Osteoblast (primary cell): ENCODE data around the gene TNFRSF19. TPM values are rescaled to one million over a fixed set of nuclear protein-coding genes. Genes with fewer than 3 reads are reported as not detected.

ENCODE experiments used
- DNase-seq: peaks from one replicate; pipeline ENCODE4 v3.0.0; 2011; ENCODE audit warnings: low spot score, mixed read lengths; ENCODE audit not compliant: insufficient read length; ENCODE audit errors: missing footprints
- H2AFZ ChIP-seq: 2 replicates; pipeline ENCODE4 v1.6.0; 2011; ENCODE audit warnings: mild to moderate bottlenecking, low read length
- H3K27ac ChIP-seq: 2 replicates; pipeline ENCODE4 v1.5.1; 2011; ENCODE audit warnings: mild to moderate bottlenecking, low read depth, low read length, moderate library complexity
- H3K27me3 ChIP-seq: 2 replicates; pipeline ENCODE4 v1.6.0; 2012; ENCODE audit warnings: mild to moderate bottlenecking, control low read depth, inconsistent platforms, low read length, moderate library complexity; ENCODE audit not compliant: insufficient read depth
- H3K36me3 ChIP-seq: 2 replicates; pipeline ENCODE4 v1.5.1; 2011; ENCODE audit warnings: mild to moderate bottlenecking, low read length, control low read depth, moderate library complexity; ENCODE audit not compliant: insufficient read depth
- H3K4me1 ChIP-seq: 2 replicates; pipeline ENCODE4 v1.5.1; 2011; ENCODE audit warnings: mild to moderate bottlenecking, low read length, control low read depth, moderate library complexity; ENCODE audit not compliant: insufficient read depth
- H3K4me2 ChIP-seq: 2 replicates; pipeline ENCODE4 v1.6.0; 2011; ENCODE audit warnings: mild to moderate bottlenecking, low read length; ENCODE audit not compliant: insufficient read depth
- H3K4me3 ChIP-seq: fragments of 200-600 bp; sonication (generic); 3 replicates; pipeline ENCODE4 v1.5.1; 2012; ENCODE audit warnings: mild to moderate bottlenecking, low read length, inconsistent platforms; ENCODE audit not compliant: insufficient read depth
- H3K79me2 ChIP-seq: 2 replicates; pipeline ENCODE4 v1.6.0; 2012; ENCODE audit warnings: mild to moderate bottlenecking, low read length, control low read depth, inconsistent platforms; ENCODE audit not compliant: insufficient read depth
- H3K9me3 ChIP-seq: 2 replicates; pipeline ENCODE4 v1.5.1; 2011; ENCODE audit warnings: low read depth, low read length, control low read depth
- H4K20me1 ChIP-seq: 2 replicates; pipeline ENCODE4 v1.6.0; 2012; ENCODE audit warnings: mild to moderate bottlenecking, low read length, control low read depth; ENCODE audit not compliant: insufficient read depth
- CTCF ChIP-seq: IDR thresholded peaks from 2 replicates; pipeline ENCODE4 v1.5.1; 2011; ENCODE audit warnings: mild to moderate bottlenecking, low read depth, low read length, moderate library complexity; ENCODE audit errors: extremely low read depth
- total RNA-seq: library from RNA; depleted of rRNA; stranded (reverse); fragments of >200 nt; gene quantifications from 2 replicates; pipeline ENCODE4 v1.2.3, GENCODE V29; 2012

The TNFRSF19 gene
- total RNA-seq, 1 donor, result 73.8 TPM

- Histone ChIP-seq H3K4me3 (no peak overlapping the region), H3K27ac (peak overlapping the region; percentile 78), H3K4me2 (peak overlapping the region; percentile 38), H2AFZ (peak overlapping the region; percentile 2), H4K20me1 (no peaks in the 10 kb centered on the region), H3K79me2 (no peaks in the 10 kb centered on the region), H3K4me1 (peaks cover 23% of the 10 kb centered on the region), H3K9me3 (no peaks in the 10 kb centered on the region), H3K27me3 (no peaks in the 10 kb centered on the region), H3K36me3 (peaks cover 13% of the 10 kb centered on the region)
- DNase-seq, result peak; percentile 81
- TF ChIP-seq CTCF, result no peak
Observed at GRCh38 chr13:23656637-23657371, 86.6 kb downstream of the TNFRSF19 start.

GRCh38 chr13:23658929-23659541 lies 88.8 kb downstream of the TNFRSF19 start:
- no peaks in the 10 kb centered on the region for H3K79me2 ChIP-seq
- H3K4me1 ChIP-seq, result peaks cover 23% of the 10 kb centered on the region
- no peak overlapping the region for H3K4me3 ChIP-seq
- H2AFZ ChIP-seq, result no peak overlapping the region
- peaks cover 13% of the 10 kb centered on the region for H3K36me3 ChIP-seq
- no peak overlapping the region for H3K27ac ChIP-seq
- H3K27me3 ChIP-seq, result no peaks in the 10 kb centered on the region
- TF ChIP-seq CTCF, result no peak
- DNase-seq, result no peak
- H3K9me3 ChIP-seq, result no peaks in the 10 kb centered on the region
- H4K20me1 ChIP-seq, result no peaks in the 10 kb centered on the region
- no peak overlapping the region for H3K4me2 ChIP-seq

GRCh38 chr13:23660249-23660648 lies 90.0 kb downstream of the TNFRSF19 start:
- Histone ChIP-seq H3K27ac (peak overlapping the region; percentile 6), H3K36me3 (peaks cover 13% of the 10 kb centered on the region), H3K4me3 (peak overlapping the region; percentile 11), H3K4me1 (peaks cover 23% of the 10 kb centered on the region), H4K20me1 (no peaks in the 10 kb centered on the region), H3K79me2 (no peaks in the 10 kb centered on the region), H3K9me3 (no peaks in the 10 kb centered on the region), H3K27me3 (no peaks in the 10 kb centered on the region), H2AFZ (peak overlapping the region; percentile 71), H3K4me2 (peak overlapping the region; percentile 17)
- DNase-seq, result no peak
- TF ChIP-seq CTCF, result no peak

- Histone ChIP-seq H3K79me2 (no peaks in the 10 kb centered on the region), H3K27me3 (no peaks in the 10 kb centered on the region), H3K27ac (no peak overlapping the region), H4K20me1 (no peaks in the 10 kb centered on the region), H3K9me3 (no peaks in the 10 kb centered on the region), H3K36me3 (peaks cover 11% of the 10 kb centered on the region), H2AFZ (no peak overlapping the region), H3K4me2 (no peak overlapping the region), H3K4me1 (peaks cover 20% of the 10 kb centered on the region), H3K4me3 (no peak overlapping the region)
- no peak for DNase-seq
- no peak for TF ChIP-seq CTCF
Observed at GRCh38 chr13:23666582-23666981, 96.4 kb downstream of the TNFRSF19 start.
